Peyer's patch (tissue), 4 donors: ENCODE results near the gene ZSCAN9.

ENCODE experiments used
- CTCF ChIP-seq, 6 experiments: fragments of 450-650 bp in 4 of 6; fragments of 200-600 bp in 2 of 6; sonication (generic) in 1 of 6; IDR thresholded peaks; one replicate each; pipeline ENCODE4 v1.5.1; 2017 to 2019; ENCODE audit warnings: antibody characterized with exemption in 6 of 6, mild to moderate bottlenecking in 3 of 6, moderate library complexity in 1 of 6
- POLR2A ChIP-seq, 2 donors: fragments of 450-650 bp; IDR thresholded peaks; one replicate each; pipeline ENCODE4 v1.5.1; 2017; ENCODE audit warnings: antibody characterized with exemption in 2 of 2, mild to moderate bottlenecking in 2 of 2, moderate library complexity in 2 of 2

GRCh38 chr6:28207510-28208110 lies 17.5 kb upstream of the ZSCAN9 start:
- TF ChIP-seq POLR2A (IDR thresholded peaks at IDR 0.05): no peak
- no peak for TF ChIP-seq CTCF (IDR thresholded peaks at IDR 0.05)
